Measurements from ENCODE around the gene CXCR2. TPM values are rescaled to one million over a fixed set of nuclear protein-coding genes. Genes with fewer than 3 reads are reported as not detected.

Gene CXCR2
- total RNA-seq, 1 donor from 2014 or later, result not detected

DNA sequence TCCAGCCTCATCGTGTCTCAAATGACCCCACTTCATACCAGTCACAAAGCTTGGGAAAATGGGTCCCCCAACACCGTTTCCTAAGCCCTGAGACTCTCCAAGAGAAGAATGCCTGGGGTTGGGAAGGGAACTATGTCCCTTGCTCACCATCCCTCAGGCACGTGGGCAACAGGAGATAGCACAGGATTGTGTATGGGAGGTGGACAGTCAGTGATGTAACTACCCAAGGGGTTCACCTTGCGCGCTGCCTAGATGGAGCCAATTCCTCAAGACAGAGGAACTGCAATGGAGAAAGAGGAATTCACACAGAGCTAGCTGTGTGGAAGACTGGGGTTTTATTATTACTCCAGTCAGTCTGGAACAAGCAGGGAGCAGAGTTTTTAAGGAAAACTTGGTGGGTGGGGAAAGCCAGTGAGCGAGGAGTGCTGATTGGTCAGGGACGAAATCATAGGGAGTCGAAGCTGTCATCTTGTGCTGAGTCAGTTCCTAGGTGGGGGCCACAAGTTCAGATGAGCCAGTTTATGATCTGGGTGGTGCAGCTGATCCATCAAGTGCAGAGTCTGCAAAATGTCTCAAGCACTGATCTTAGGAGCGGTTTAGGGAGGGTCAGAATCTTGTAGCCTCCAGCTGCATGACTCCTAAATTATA is 54.8 kb downstream of the CXCR2 start:
- DNase-seq (ENCODE audit: low read depth) (no peak), FAIRE-seq (peak; percentile 72)
- TF ChIP-seq, protein P1, sequence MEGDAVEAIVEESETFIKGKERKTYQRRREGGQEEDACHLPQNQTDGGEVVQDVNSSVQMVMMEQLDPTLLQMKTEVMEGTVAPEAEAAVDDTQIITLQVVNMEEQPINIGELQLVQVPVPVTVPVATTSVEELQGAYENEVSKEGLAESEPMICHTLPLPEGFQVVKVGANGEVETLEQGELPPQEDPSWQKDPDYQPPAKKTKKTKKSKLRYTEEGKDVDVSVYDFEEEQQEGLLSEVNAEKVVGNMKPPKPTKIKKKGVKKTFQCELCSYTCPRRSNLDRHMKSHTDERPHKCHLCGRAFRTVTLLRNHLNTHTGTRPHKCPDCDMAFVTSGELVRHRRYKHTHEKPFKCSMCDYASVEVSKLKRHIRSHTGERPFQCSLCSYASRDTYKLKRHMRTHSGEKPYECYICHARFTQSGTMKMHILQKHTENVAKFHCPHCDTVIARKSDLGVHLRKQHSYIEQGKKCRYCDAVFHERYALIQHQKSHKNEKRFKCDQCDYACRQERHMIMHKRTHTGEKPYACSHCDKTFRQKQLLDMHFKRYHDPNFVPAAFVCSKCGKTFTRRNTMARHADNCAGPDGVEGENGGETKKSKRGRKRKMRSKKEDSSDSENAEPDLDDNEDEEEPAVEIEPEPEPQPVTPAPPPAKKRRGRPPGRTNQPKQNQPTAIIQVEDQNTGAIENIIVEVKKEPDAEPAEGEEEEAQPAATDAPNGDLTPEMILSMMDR (IDR thresholded peaks at IDR 0.05; ENCODE audit: insufficient read depth, low read length, severe bottlenecking), result no peak
- no peaks in the 10 kb centered on the region for H3K36me3 ChIP-seq (ENCODE audit: control insufficient read depth, insufficient read depth, low read length)
- H3K4me3 ChIP-seq (ENCODE audit: low read depth, low read length), result no peak overlapping the region
- peaks cover 5% of the 10 kb centered on the region for H3K27me3 ChIP-seq (ENCODE audit: control insufficient read depth, insufficient read depth, low read length)

DNA sequence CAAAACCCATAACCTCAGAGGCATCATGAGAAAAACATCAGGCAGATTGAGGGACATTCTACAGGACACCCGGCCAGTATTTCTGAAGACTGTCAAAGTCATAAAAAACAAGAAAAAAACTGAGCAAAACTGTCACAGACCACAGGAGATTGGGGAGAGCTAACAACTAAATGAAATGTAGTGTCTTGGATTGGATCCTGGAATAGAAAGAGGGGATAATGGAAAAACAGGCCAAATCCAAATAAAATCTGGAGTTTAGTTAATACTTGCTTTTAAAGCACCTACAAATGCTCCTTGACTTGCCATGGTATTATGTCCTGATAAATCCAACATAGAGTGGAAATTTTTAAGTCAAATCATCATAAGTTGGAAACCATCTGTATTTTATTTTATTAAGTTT is 58.5 kb downstream of the CXCR2 start:
- no peaks in the 10 kb centered on the region for H3K36me3 ChIP-seq (ENCODE audit: control insufficient read depth, insufficient read depth, low read length)
- peaks cover 5% of the 10 kb centered on the region for H3K27me3 ChIP-seq (ENCODE audit: control insufficient read depth, insufficient read depth, low read length)
- H3K4me3 ChIP-seq (ENCODE audit: low read depth, low read length), result no peak overlapping the region
- TF ChIP-seq, protein P1 (IDR thresholded peaks at IDR 0.05; ENCODE audit: insufficient read depth, low read length, severe bottlenecking), result no peak
- FAIRE-seq (no peak), DNase-seq (ENCODE audit: low read depth) (no peak)

DNA sequence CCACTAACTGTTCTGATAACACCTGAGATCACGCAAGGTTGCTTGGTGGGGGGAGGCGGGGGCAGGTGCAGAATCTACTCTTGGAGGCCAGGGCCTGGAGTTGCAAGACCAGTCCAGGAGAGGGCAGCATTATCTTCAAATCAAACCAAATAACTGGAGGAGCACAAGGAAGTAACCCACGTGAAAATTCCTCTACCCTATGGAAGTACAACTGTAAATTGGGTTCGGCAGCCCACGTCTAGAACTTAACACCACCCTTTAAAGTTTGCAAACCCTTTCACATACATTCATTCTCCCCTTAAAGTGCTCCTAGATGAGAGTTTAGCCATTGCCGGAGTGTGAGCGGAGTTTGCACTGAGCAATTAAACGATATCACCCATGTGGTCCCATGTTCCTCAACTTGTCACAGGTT is 60.5 kb downstream of the CXCR2 start:
- TF ChIP-seq, protein P1 (IDR thresholded peaks at IDR 0.05; ENCODE audit: insufficient read depth, low read length, severe bottlenecking), result peak; percentile 83
- no peak overlapping the region for H3K4me3 ChIP-seq (ENCODE audit: low read depth, low read length)

More for the DNA sequence above, 60.5 kb downstream of the CXCR2 start:
- no peak for FAIRE-seq
- peaks cover 4% of the 10 kb centered on the region for H3K27me3 ChIP-seq (ENCODE audit: control insufficient read depth, insufficient read depth, low read length)
- DNase-seq (ENCODE audit: low read depth), result peak; percentile 74
- no peaks in the 10 kb centered on the region for H3K36me3 ChIP-seq (ENCODE audit: control insufficient read depth, insufficient read depth, low read length)

Other genes starting within 250 kb of the CXCR2 start
- gene TNS1, start 123.0 kb upstream of the CXCR2 start, total RNA-seq, result 1.6 and 2.0 TPM in 2 replicates
- gene RUFY4, start 56.8 kb upstream of the CXCR2 start, total RNA-seq, result not detected in 2 replicates
- gene CXCR1, start 40.9 kb downstream of the CXCR2 start, total RNA-seq, result not detected in 2 replicates
- 504 and 577 TPM in 2 replicates for gene ARPC2, start 91.2 kb downstream of the CXCR2 start, total RNA-seq
- under 0.01 TPM in 1 of 2 replicates, not detected in the other for gene GPBAR1, start 135.0 kb downstream of the CXCR2 start, total RNA-seq
- gene AAMP, start 144.1 kb downstream of the CXCR2 start, total RNA-seq, result 205 and 229 TPM in 2 replicates
- gene PNKD, start 144.5 kb downstream of the CXCR2 start, total RNA-seq, result 10.3 and 16.8 TPM in 2 replicates
- 468 and 656 TPM in 2 replicates for gene TMBIM1, start 166.5 kb downstream of the CXCR2 start, total RNA-seq
- gene CATIP, start 230.8 kb downstream of the CXCR2 start, total RNA-seq, result not detected in 2 replicates

Measured in bronchial epithelial cell (primary cell).